ENCODE measurements around the gene SLC5A9.
"Not testable (repeated sequence)": the region's sequence is repeated elsewhere in the genome, so short reads cannot be mapped to it uniquely, and the experiment has no call there.

The SLC5A9 gene

DNA sequence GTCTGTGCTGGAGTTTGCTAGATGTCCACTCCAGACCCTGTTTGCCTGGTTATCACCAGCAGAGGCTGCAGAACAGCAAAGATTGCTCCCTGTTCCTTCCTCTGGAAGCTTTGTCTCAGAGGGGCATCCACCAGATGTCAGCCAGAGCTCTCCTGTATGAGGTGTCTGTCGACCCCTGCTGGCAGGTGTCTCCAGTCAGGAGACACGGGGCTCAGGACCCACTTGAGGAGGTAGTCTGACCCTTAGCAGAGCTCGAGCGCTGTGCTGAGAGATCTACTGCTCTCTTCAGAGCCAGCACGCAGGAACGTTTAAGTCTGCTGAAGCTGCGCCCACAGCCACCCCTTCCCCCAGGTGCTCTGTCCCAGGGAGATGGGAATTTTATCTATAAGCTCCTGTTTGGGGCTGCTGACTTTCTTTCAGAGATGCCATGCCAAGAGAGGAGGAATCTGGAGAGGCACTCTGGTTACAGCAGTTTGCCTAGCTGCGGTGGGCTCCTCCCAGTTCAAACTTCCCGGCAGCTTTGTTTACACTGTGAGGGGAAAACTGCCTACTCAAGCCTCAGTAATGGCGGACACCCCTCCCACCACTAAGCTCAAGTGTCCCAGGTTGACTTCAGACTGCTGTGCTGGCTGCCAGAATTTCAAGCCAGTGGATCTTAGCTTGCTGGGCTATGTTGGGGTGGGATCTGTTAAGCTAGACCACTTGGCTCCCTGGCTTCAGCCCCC lies 62.3 kb downstream of the SLC5A9 start:
- H3K4me3 ChIP-seq (ENCODE audit: low read length); H3K27ac ChIP-seq (ENCODE audit: low read length); H3K27me3 ChIP-seq (ENCODE audit: insufficient read depth, low read length); H3K4me1 ChIP-seq (ENCODE audit: insufficient read depth, low read length); H3K9me3 ChIP-seq (ENCODE audit: insufficient read depth, low read depth, low read length); H3K36me3 ChIP-seq (ENCODE audit: insufficient read depth, low read depth, low read length); H3K9ac ChIP-seq (ENCODE audit: low read depth, low read length): not testable (repeated sequence)

GRCh38 chr1:48285525-48285924 lies 63.0 kb downstream of the SLC5A9 start:
- no peaks in the 10 kb centered on the region for H3K27me3 ChIP-seq (ENCODE audit: insufficient read depth, low read length)
- H3K36me3 ChIP-seq (ENCODE audit: insufficient read depth, low read depth, low read length), result no peaks in the 10 kb centered on the region
- no peak overlapping the region for H3K4me3 ChIP-seq (ENCODE audit: low read length)
- H3K9ac ChIP-seq (ENCODE audit: low read depth, low read length), result no peak overlapping the region
- peaks cover 6% of the 10 kb centered on the region; the same call in 1 of the 2 replicates for H3K9me3 ChIP-seq (ENCODE audit: insufficient read depth, low read depth, low read length)
- H3K27ac ChIP-seq (ENCODE audit: low read length), result no peak overlapping the region
- no peaks in the 10 kb centered on the region for H3K4me1 ChIP-seq (ENCODE audit: insufficient read depth, low read length)

DNA sequence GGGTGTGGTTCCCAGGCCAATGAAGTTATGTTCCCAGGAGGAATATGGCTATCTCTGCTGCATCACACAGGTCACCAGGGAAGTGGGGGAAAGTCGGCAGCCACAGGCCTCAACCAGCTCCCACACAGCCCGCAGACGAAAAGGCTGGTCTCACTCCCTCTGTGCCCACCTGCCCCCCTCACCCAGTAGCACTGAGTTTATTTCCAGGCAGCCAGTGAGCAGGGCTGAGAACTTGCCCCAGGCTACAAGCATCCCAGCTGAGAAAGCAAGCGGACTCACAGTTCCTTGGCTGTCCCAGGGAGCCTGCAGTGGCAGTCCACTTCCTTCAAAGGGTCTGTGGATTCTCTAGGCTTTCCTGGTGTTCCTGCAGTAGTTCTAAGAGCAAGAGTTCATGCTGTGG lies 68.9 kb downstream of the SLC5A9 start:
- Histone ChIP-seq H3K4me1 (ENCODE audit: insufficient read depth, low read length) (no peaks in the 10 kb centered on the region), H3K4me3 (ENCODE audit: low read length) (no peak overlapping the region), H3K9ac (ENCODE audit: low read depth, low read length) (no peak overlapping the region), H3K27ac (ENCODE audit: low read length) (no peak overlapping the region), H3K36me3 (ENCODE audit: insufficient read depth, low read depth, low read length) (no peaks in the 10 kb centered on the region), H3K9me3 (ENCODE audit: insufficient read depth, low read depth, low read length) (peaks cover 6% of the 10 kb centered on the region; the same call in 1 of the 2 replicates), H3K27me3 (ENCODE audit: insufficient read depth, low read length) (no peaks in the 10 kb centered on the region)

- no peaks in the 10 kb centered on the region for H3K36me3 ChIP-seq (ENCODE audit: insufficient read depth, low read depth, low read length)
These were observed 70.2 kb downstream of the SLC5A9 start for GRCh38 chr1:48292706-48293105.

GRCh38 chr1:48294094-48294493 lies 71.6 kb downstream of the SLC5A9 start:
- not testable (repeated sequence) for H3K4me3 ChIP-seq (ENCODE audit: low read length); H3K4me1 ChIP-seq (ENCODE audit: insufficient read depth, low read length); H3K27ac ChIP-seq (ENCODE audit: low read length); H3K9ac ChIP-seq (ENCODE audit: low read depth, low read length); H3K27me3 ChIP-seq (ENCODE audit: insufficient read depth, low read length); H3K36me3 ChIP-seq (ENCODE audit: insufficient read depth, low read depth, low read length); H3K9me3 ChIP-seq (ENCODE audit: insufficient read depth, low read depth, low read length)

More at GRCh38 chr1:48292706-48293105, 70.2 kb downstream of the SLC5A9 start:
- Histone ChIP-seq H3K27ac (ENCODE audit: low read length) (no peak overlapping the region), H3K9ac (ENCODE audit: low read depth, low read length) (no peak overlapping the region), H3K4me1 (ENCODE audit: insufficient read depth, low read length) (no peaks in the 10 kb centered on the region), H3K4me3 (ENCODE audit: low read length) (no peak overlapping the region), H3K9me3 (ENCODE audit: insufficient read depth, low read depth, low read length) (peaks cover 6% of the 10 kb centered on the region; the same call in 1 of the 2 replicates), H3K27me3 (ENCODE audit: insufficient read depth, low read length) (no peaks in the 10 kb centered on the region)

DNA sequence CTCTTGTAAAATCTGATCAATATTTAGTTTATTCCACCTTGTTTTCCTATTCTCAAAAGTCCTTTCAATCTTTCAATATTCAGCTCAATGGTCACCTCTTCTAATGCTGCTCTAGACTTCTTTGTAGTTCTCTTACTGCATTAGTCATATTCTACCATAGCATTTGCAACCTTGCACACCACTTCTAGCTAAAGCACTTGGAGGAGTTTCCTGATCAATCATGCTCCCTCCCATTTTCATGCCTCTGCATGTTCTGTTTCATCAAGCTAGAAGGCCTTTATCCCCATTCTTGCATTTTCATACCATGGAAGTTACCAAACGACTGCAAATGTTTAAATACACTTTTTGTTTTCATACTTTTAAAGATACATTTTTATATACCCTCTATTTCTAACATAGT lies 72.1 kb downstream of the SLC5A9 start:
- Histone ChIP-seq H3K9me3 (ENCODE audit: insufficient read depth, low read depth, low read length) (no peaks in the 10 kb centered on the region), H3K27ac (ENCODE audit: low read length) (no peak overlapping the region), H3K36me3 (ENCODE audit: insufficient read depth, low read depth, low read length) (no peaks in the 10 kb centered on the region), H3K9ac (ENCODE audit: low read depth, low read length) (no peak overlapping the region), H3K4me1 (ENCODE audit: insufficient read depth, low read length) (no peaks in the 10 kb centered on the region), H3K4me3 (ENCODE audit: low read length) (no peak overlapping the region), H3K27me3 (ENCODE audit: insufficient read depth, low read length) (no peaks in the 10 kb centered on the region)
